Mucosa of descending colon (tissue), 3 donors: ENCODE measurements around the gene LSS. TPM values are rescaled to one million over a fixed set of nuclear protein-coding genes. Genes with fewer than 3 reads are reported as not detected.
"Not testable (repeated sequence)": the region's sequence is repeated elsewhere in the genome, so short reads cannot be mapped to it uniquely, and the experiment has no call there.

Experiments used
- ATAC-seq: fragments of 200-7000 bp; cut with Tn5 transposase; one replicate; pipeline ENCODE4 v1.9.1; 2020; ENCODE audit warnings: mild to moderate bottlenecking, moderate library complexity
- DNase-seq, 3 donors: peaks; one replicate each; pipeline ENCODE4 v3.0.0-alpha.2; 2020
- H3K36me3 ChIP-seq: fragments of 200-600 bp; one replicate; pipeline ENCODE4 v1.8.0; 2021; ENCODE audit warnings: low read depth, mild to moderate bottlenecking
- H3K4me1 ChIP-seq: fragments of 200-600 bp; one replicate; pipeline ENCODE4 v1.8.0; 2021; ENCODE audit warnings: low read depth, mild to moderate bottlenecking
- H3K4me3 ChIP-seq: fragments of 200-600 bp; one replicate; pipeline ENCODE4 v1.8.0; 2021; ENCODE audit warnings: mild to moderate bottlenecking
- H3K9me3 ChIP-seq: fragments of 200-600 bp; one replicate; pipeline ENCODE4 v1.8.0; 2021; ENCODE audit warnings: mild to moderate bottlenecking
- CTCF ChIP-seq: fragments of 200-600 bp; IDR thresholded peaks from one replicate; pipeline ENCODE4 v1.8.0; 2022; ENCODE audit warnings: antibody characterized with exemption, mild to moderate bottlenecking
- intact Hi-C, 2 donors: fragments of 100-400 bp; cut with DNase I in 1 of 2; cut with micrococcal nuclease in 1 of 2; formaldehyde crosslinking; loops; one replicate each; pipeline versions ENCODE4 v1.11.0 to v1.11.1; 2022; cut with DNase I, micrococcal nuclease
- total RNA-seq, 3 donors: library from RNA; stranded (reverse); fragmentation: NEBNext Ultra II Directional in 2 of 3; extraction: Animal tissue kit (Norgen Biotek cat#: 25700) in 2 of 3; gene quantifications; one replicate each; pipeline versions ENCODE4 v1.2.1 to v1.2.4, GENCODE V29; 2021 to 2023
- donor health status: DM: no; HTN: no; CAD: no; lungs with moderate emphysema.
- donor health status: DM: no; HTN: no; CAD: no.
- donor health status: DM: no; HTN: yes; CAD: no.

LSS gene
- total RNA-seq, 3 donors from 2014 or later = 72.6 to 84.8 (median 81.1) TPM

- DNase-seq (no peak), ATAC-seq (no peak)
- H3K9me3 ChIP-seq = no peaks in the 10 kb centered on the region
- no peak for TF ChIP-seq CTCF
- no peak overlapping the region for H3K4me3 ChIP-seq
- intact Hi-C loops = no loop called here
- peaks cover 12% of the 10 kb centered on the region for H3K36me3 ChIP-seq
- H3K4me1 ChIP-seq = no peaks in the 10 kb centered on the region
Observed at GRCh38 chr21:46245213-46245915, 16.8 kb upstream of the LSS start.

GRCh38 chr21:46244602-46245001 is 16.0 kb upstream of the LSS start:
- no peak for TF ChIP-seq CTCF
- Histone ChIP-seq H3K4me3 (no peak overlapping the region), H3K4me1 (no peaks in the 10 kb centered on the region), H3K9me3 (no peaks in the 10 kb centered on the region), H3K36me3 (peaks cover 12% of the 10 kb centered on the region)
- ATAC-seq = no peak
- no peak for DNase-seq
- intact Hi-C loops = no loop called here

- no peak for TF ChIP-seq CTCF
- Histone ChIP-seq H3K36me3 (peaks cover 12% of the 10 kb centered on the region), H3K4me3 (no peak overlapping the region), H3K9me3 (no peaks in the 10 kb centered on the region), H3K4me1 (no peaks in the 10 kb centered on the region)
- intact Hi-C loops = no loop called here
- no peak for ATAC-seq
- no peak for DNase-seq
Observed at GRCh38 chr21:46243960-46244361, 15.4 kb upstream of the LSS start.

GRCh38 chr21:46243325-46243724 is 14.8 kb upstream of the LSS start:
- Histone ChIP-seq H3K36me3 (peaks cover 12% of the 10 kb centered on the region), H3K4me1 (no peaks in the 10 kb centered on the region), H3K9me3 (no peaks in the 10 kb centered on the region), H3K4me3 (no peak overlapping the region)
- intact Hi-C loops = no loop called here
- DNase-seq (no peak), ATAC-seq (no peak)
- no peak for TF ChIP-seq CTCF

GRCh38 chr21:46241577-46241976 is 13.0 kb upstream of the LSS start:
- DNase-seq, H3K9me3 ChIP-seq, H3K4me3 ChIP-seq, ATAC-seq, intact Hi-C loops, H3K4me1 ChIP-seq: not testable (repeated sequence)
- peaks cover 12% of the 10 kb centered on the region for H3K36me3 ChIP-seq

GRCh38 chr21:46239817-46240325 is 11.3 kb upstream of the LSS start:
- intact Hi-C loops = no loop called here
- H3K9me3 ChIP-seq = no peaks in the 10 kb centered on the region
- H3K4me1 ChIP-seq = no peaks in the 10 kb centered on the region
- no peak for ATAC-seq
- peaks cover 12% of the 10 kb centered on the region for H3K36me3 ChIP-seq
- no peak overlapping the region for H3K4me3 ChIP-seq
- DNase-seq = no peak
- TF ChIP-seq CTCF = no peak
